SH-SY5Y (cell line): ENCODE results near the gene PODNL1.

Source experiments
- GATA2 ChIP-seq: IDR thresholded peaks from 2 replicates; pipeline ENCODE4 v1.6.1; 2011; ENCODE audit warnings: mild to moderate bottlenecking, low read depth, low read length
- GATA3 ChIP-seq: IDR thresholded peaks from 2 replicates; pipeline ENCODE4 v1.6.1; 2011; ENCODE audit warnings: low read depth, mild to moderate bottlenecking, low read length, moderate library complexity

The PODNL1 gene

GRCh38 chr19:13979686-13980085, 41.5 kb upstream of the PODNL1 start:
- TF ChIP-seq GATA2 = no peak
- TF ChIP-seq GATA3 = no peak

- TF ChIP-seq GATA2 = no peak
- TF ChIP-seq GATA3 = no peak
These were observed 41.0 kb upstream of the PODNL1 start for GRCh38 chr19:13979244-13979615.

DNA sequence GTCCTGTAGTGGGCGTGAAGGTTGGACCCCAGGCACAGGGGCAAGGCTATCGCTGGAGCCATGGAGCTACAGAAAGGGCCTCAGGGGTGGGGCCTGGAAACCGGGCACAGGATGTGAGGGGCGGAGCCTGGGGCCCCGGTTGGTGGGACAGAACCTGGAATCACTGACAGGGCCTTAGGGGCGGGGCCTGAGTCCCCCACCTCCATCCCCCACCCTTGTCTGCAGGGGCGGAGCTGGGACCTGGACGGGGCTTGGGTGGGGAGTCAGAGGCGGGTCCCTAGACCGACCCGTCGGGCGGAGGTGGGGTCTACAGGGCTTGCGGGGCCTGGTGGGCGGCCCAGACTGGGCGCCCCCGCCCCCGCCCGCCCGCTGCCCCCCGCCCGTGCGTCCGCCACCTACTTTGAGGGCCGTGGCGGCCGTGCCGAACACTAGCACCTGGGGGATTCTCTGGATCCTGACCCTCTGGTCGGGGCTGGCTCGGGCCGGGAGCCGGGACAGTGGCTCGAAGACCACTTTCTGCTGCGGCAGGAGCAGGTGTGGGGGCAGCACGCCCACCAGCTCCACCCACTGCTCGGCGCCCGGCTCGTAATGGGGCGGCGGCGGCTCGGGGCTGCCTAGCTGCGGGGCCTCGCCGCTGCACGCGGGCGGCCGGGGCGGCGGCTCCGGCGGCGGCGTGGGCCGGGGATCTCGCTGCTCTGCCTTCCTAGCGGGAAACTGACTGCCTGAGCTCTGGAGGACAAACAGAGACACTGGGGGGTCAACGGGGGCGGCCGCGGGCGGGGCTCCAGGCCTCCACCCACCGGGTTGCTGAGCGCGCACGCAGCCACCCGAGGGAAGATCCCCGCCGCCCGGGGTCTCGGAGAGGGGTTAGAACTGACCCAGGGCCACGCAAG, 40.4 kb upstream of the PODNL1 start:
- TF ChIP-seq GATA2 (no peak), GATA3 (no peak)

DNA sequence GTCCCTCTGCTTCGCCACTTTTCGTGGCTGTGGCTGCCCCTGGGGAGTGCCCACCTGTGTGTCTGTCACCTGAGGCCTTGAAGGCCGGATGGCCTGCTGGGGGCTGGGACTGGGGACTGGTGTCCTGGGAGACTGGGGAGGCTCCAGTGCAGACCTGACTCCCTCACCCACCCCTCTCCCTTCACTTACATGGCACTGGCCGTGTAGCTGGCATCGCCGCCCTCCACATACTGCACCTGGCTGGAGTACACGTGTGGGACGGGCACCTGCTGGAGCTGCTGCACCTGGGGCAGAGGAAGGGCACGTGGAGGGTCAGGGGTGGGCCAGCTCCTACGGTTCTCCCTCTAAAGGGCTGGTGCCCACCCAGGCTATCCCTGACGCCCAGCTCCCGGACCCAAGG, 39.6 kb upstream of the PODNL1 start:
- TF ChIP-seq GATA2 = no peak
- TF ChIP-seq GATA3 = no peak

- no peak for TF ChIP-seq GATA2
- TF ChIP-seq GATA3 = no peak
These were observed 38.2 kb upstream of the PODNL1 start for GRCh38 chr19:13976446-13976845.

GRCh38 chr19:13975870-13976269, 37.7 kb upstream of the PODNL1 start:
- TF ChIP-seq GATA3 (no peak), GATA2 (no peak)

- TF ChIP-seq GATA3 (no peak), GATA2 (no peak)
These were observed 35.9 kb upstream of the PODNL1 start for GRCh38 chr19:13974073-13974472.

- no peak for TF ChIP-seq GATA2
- no peak for TF ChIP-seq GATA3
These were observed 34.3 kb upstream of the PODNL1 start for GRCh38 chr19:13972368-13973155.

- TF ChIP-seq GATA3 (no peak), GATA2 (no peak)
These were observed 31.7 kb upstream of the PODNL1 start for GRCh38 chr19:13969897-13970296.

- TF ChIP-seq GATA2 = no peak
- TF ChIP-seq GATA3 = no peak
These were observed 30.8 kb upstream of the PODNL1 start for GRCh38 chr19:13968999-13969398.

DNA sequence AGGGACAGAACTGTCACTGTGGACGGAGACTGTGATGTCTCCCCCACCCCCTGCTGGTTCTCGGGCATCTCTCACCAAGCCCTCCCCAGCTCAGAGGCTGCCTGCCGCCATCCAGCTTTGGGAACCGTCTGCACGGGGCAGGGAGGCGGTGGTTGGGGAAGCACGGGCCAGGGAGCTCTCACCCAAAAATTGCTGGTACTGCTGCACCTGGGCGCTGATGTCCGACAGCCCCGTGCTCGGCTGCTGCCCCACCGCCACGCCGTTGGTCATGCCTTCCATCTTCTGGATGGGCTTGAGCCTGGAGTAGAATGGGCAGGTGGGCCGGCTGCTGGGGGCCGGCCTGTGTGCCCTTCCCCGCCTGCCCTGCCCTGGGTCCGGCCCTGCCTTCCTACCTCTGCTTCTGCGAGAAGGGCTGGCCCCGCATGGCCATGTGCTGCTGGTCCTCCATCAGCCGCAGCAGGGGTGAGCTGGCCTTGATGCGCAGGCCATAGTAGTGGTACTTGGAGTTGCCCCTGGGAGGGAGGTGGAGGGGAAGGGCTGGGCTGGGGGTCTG, 30.2 kb upstream of the PODNL1 start:
- no peak for TF ChIP-seq GATA3
- no peak for TF ChIP-seq GATA2

GRCh38 chr19:13966684-13967128, 28.5 kb upstream of the PODNL1 start:
- TF ChIP-seq GATA3 (no peak), GATA2 (no peak)

GRCh38 chr19:13965926-13966683, 27.9 kb upstream of the PODNL1 start:
- TF ChIP-seq GATA2 (no peak), GATA3 (no peak)
